K562 (cell line): Measurements from ENCODE around the gene KRT75.

Source experiments
- FOS ChIP-seq: IDR thresholded peaks from 3 replicates; pipeline ENCODE4 v1.6.1; 2011; ENCODE audit not compliant: insufficient read length; ENCODE audit errors: extremely low read depth
- HMG20B ChIP-seq: fragments of 250-450 bp; sonication (Bioruptor Pico); IDR thresholded peaks from 2 replicates; pipeline ENCODE4 v1.5.0; 2021; ENCODE audit warnings: mild to moderate bottlenecking
- MCM3 ChIP-seq: fragments of 450-650 bp; IDR thresholded peaks from 2 replicates; pipeline ENCODE4 v1.6.1; 2016
- NBN ChIP-seq: fragments of 450-650 bp; IDR thresholded peaks from 2 replicates; pipeline ENCODE4 v1.6.1; 2016; ENCODE audit warnings: low read depth, mild to moderate bottlenecking
- NR1H2 ChIP-seq: sonication (generic); formaldehyde crosslinking; IDR thresholded peaks from 2 replicates; pipeline ENCODE4 v1.4.0; 2020; ENCODE audit warnings: mild to moderate bottlenecking, missing genetic modification reagents
- POLR2AphosphoS5 ChIP-seq: IDR thresholded peaks from 2 replicates; pipeline ENCODE4 v1.6.1; 2011; ENCODE audit warnings: mild to moderate bottlenecking, low read depth, low read length, moderate library complexity; ENCODE audit not compliant: control insufficient read depth, insufficient read depth
- SREBF2 ChIP-seq: sonication (generic); formaldehyde crosslinking; IDR thresholded peaks from 2 replicates; pipeline ENCODE4 v1.4.0; 2020; ENCODE audit warnings: mild to moderate bottlenecking, missing genetic modification reagents
- ZBTB17 ChIP-seq: fragments of 450-650 bp; formaldehyde crosslinking; IDR thresholded peaks from 2 replicates; pipeline ENCODE4 v1.4.0; 2020; ENCODE audit warnings: mild to moderate bottlenecking
- ZNF140 ChIP-seq: fragments of 250-450 bp; sonication (Bioruptor Pico); IDR thresholded peaks from 2 replicates; pipeline ENCODE4 v1.8.0; 2021; ENCODE audit warnings: moderate library complexity, mild to moderate bottlenecking, inconsistent platforms
- ZNF311 ChIP-seq: fragments of 250-450 bp; sonication (Bioruptor Pico); IDR thresholded peaks from 2 replicates; pipeline ENCODE4 v1.4.0; 2020; ENCODE audit warnings: mild to moderate bottlenecking, moderate library complexity
- TF ChIP-seq, protein P1 (sequence below), 3 experiments: IDR thresholded peaks in 2 of 3; conservative IDR thresholded peaks in 1 of 3; 2 replicates each; pipeline ENCODE4 v1.5.1; 2011 to 2012; ENCODE audit warnings: low read length in 3 of 3, mild to moderate bottlenecking in 3 of 3, control low read depth in 2 of 3, improper control_type of control experiment in 1 of 3, inconsistent platforms in 1 of 3, low read depth in 1 of 3, mixed read lengths in 1 of 3, moderate library complexity in 1 of 3; ENCODE audit not compliant: insufficient read depth in 2 of 3
- TF ChIP-seq, protein P2 (sequence below), 2 experiments: fragments of 450-650 bp; formaldehyde crosslinking in 1 of 2; IDR thresholded peaks; 2 replicates each; pipeline versions ENCODE4 v1.4.0 to v1.6.1; 2014 to 2020; ENCODE audit warnings: mild to moderate bottlenecking in 2 of 2, borderline replicate concordance in 1 of 2, low read depth in 1 of 2
- TF ChIP-seq, protein P3 (sequence below): sonication (generic); formaldehyde crosslinking; IDR thresholded peaks from 2 replicates; pipeline ENCODE4 v1.8.1; 2023; ENCODE audit warnings: mild to moderate bottlenecking, missing genetic modification reagents
- TF ChIP-seq, protein P4 (sequence below): sonication (generic); formaldehyde crosslinking; IDR thresholded peaks from 2 replicates; pipeline ENCODE4 v1.8.0; 2023; ENCODE audit warnings: mild to moderate bottlenecking, missing genetic modification reagents

DNA sequence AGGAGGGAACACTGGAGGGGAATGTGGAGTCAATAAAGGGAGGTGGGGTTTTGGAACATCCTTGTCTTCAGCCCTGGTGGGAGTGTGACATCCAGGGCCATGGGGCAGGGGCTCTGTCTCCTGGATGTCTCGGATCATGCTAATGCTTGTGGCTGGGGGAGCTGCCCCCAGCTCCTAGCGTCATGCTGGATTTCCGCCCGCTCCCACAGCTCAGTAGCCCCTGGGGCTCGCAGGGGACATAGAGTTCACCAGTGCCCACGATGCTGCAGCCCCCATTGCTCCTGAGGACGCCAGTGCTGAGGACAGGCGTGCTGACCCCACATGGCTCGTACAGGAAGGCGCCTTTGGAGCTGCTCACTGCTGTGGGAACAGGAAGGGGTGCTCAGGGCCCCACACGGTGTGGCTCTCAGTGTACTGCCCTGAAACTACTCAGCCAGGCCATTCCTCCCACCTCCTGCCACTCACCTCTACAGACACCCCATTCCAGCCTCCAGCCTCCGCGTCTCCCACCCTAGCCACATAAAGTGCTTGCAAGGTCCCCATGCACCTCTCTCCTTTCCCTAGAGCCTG is 39.2 kb downstream of the KRT75 start:
- TF ChIP-seq ZBTB17 (CRISPR knock-in tag) (no peak), ZNF311 (no peak), MCM3 (no peak), POLR2AphosphoS5 (no peak), NBN (no peak), HMG20B (CRISPR knock-in tag) (no peak), FOS (no peak), ZNF140 (no peak), SREBF2 (CRISPR knock-in tag) (no peak), NR1H2 (CRISPR knock-in tag) (no peak)
- TF ChIP-seq, protein P1, sequence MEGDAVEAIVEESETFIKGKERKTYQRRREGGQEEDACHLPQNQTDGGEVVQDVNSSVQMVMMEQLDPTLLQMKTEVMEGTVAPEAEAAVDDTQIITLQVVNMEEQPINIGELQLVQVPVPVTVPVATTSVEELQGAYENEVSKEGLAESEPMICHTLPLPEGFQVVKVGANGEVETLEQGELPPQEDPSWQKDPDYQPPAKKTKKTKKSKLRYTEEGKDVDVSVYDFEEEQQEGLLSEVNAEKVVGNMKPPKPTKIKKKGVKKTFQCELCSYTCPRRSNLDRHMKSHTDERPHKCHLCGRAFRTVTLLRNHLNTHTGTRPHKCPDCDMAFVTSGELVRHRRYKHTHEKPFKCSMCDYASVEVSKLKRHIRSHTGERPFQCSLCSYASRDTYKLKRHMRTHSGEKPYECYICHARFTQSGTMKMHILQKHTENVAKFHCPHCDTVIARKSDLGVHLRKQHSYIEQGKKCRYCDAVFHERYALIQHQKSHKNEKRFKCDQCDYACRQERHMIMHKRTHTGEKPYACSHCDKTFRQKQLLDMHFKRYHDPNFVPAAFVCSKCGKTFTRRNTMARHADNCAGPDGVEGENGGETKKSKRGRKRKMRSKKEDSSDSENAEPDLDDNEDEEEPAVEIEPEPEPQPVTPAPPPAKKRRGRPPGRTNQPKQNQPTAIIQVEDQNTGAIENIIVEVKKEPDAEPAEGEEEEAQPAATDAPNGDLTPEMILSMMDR (IDR thresholded peaks at IDR 0.05 in 2 of 3, conservative IDR thresholded peaks at IDR 0.05 in 1 of 3; ENCODE audit: insufficient read depth in 2 of 3, low read depth in 1 of 3, low read length in 3 of 3): no peak
- TF ChIP-seq, protein P2, sequence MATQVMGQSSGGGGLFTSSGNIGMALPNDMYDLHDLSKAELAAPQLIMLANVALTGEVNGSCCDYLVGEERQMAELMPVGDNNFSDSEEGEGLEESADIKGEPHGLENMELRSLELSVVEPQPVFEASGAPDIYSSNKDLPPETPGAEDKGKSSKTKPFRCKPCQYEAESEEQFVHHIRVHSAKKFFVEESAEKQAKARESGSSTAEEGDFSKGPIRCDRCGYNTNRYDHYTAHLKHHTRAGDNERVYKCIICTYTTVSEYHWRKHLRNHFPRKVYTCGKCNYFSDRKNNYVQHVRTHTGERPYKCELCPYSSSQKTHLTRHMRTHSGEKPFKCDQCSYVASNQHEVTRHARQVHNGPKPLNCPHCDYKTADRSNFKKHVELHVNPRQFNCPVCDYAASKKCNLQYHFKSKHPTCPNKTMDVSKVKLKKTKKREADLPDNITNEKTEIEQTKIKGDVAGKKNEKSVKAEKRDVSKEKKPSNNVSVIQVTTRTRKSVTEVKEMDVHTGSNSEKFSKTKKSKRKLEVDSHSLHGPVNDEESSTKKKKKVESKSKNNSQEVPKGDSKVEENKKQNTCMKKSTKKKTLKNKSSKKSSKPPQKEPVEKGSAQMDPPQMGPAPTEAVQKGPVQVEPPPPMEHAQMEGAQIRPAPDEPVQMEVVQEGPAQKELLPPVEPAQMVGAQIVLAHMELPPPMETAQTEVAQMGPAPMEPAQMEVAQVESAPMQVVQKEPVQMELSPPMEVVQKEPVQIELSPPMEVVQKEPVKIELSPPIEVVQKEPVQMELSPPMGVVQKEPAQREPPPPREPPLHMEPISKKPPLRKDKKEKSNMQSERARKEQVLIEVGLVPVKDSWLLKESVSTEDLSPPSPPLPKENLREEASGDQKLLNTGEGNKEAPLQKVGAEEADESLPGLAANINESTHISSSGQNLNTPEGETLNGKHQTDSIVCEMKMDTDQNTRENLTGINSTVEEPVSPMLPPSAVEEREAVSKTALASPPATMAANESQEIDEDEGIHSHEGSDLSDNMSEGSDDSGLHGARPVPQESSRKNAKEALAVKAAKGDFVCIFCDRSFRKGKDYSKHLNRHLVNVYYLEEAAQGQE (IDR thresholded peaks at IDR 0.05; ENCODE audit: borderline replicate concordance): no peak
- TF ChIP-seq, protein P2 (CRISPR knock-in tag; IDR thresholded peaks at IDR 0.05; ENCODE audit: low read depth): no peak
- TF ChIP-seq, protein P3, sequence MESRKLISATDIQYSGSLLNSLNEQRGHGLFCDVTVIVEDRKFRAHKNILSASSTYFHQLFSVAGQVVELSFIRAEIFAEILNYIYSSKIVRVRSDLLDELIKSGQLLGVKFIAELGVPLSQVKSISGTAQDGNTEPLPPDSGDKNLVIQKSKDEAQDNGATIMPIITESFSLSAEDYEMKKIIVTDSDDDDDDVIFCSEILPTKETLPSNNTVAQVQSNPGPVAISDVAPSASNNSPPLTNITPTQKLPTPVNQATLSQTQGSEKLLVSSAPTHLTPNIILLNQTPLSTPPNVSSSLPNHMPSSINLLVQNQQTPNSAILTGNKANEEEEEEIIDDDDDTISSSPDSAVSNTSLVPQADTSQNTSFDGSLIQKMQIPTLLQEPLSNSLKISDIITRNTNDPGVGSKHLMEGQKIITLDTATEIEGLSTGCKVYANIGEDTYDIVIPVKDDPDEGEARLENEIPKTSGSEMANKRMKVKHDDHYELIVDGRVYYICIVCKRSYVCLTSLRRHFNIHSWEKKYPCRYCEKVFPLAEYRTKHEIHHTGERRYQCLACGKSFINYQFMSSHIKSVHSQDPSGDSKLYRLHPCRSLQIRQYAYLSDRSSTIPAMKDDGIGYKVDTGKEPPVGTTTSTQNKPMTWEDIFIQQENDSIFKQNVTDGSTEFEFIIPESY (CRISPR knock-in tag): no peak
- TF ChIP-seq, protein P4, sequence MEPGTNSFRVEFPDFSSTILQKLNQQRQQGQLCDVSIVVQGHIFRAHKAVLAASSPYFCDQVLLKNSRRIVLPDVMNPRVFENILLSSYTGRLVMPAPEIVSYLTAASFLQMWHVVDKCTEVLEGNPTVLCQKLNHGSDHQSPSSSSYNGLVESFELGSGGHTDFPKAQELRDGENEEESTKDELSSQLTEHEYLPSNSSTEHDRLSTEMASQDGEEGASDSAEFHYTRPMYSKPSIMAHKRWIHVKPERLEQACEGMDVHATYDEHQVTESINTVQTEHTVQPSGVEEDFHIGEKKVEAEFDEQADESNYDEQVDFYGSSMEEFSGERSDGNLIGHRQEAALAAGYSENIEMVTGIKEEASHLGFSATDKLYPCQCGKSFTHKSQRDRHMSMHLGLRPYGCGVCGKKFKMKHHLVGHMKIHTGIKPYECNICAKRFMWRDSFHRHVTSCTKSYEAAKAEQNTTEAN (CRISPR knock-in tag): no peak
